Measurements from ENCODE around the gene POLR3C. TPM values are rescaled to one million over a fixed set of nuclear protein-coding genes. Genes with fewer than 3 reads are reported as not detected.

POLR3C gene
- total RNA-seq (2012; rRNA removed) (69.4 and 94.1 TPM in 2 replicates), polyA plus RNA-seq (2012; rRNA removed) (47.0 and 49.4 TPM in 2 replicates), Bru-seq, nascent RNA (percentile 89 among the genes with signal in this experiment), BruChase-seq, experiment 1, labeled RNA remaining after a 6-hour chase (percentile 87 among the genes with signal in this experiment), BruChase-seq, experiment 2, labeled RNA remaining after a 2-hour chase (percentile 85 among the genes with signal in this experiment)
- 22.2 and 44.4 TPM in 2 replicates for polyA plus RNA-seq (2012; cell fraction: cytosol; rRNA removed)
- 20.9 and 66.4 TPM in 2 replicates for polyA plus RNA-seq (2012; cell fraction: nucleus; rRNA removed; ENCODE audit: low replicate concordance)
- long read RNA-seq, transcript POLR3C-201 (15 exons, 1,851 nt) = major isoform, 47 of 70 reads
- long read RNA-seq, partial matches to known transcripts = 5 of 70 reads
- long read RNA-seq, other reads (novel, unspliced or antisense) = 18 of 70 reads

DNA sequence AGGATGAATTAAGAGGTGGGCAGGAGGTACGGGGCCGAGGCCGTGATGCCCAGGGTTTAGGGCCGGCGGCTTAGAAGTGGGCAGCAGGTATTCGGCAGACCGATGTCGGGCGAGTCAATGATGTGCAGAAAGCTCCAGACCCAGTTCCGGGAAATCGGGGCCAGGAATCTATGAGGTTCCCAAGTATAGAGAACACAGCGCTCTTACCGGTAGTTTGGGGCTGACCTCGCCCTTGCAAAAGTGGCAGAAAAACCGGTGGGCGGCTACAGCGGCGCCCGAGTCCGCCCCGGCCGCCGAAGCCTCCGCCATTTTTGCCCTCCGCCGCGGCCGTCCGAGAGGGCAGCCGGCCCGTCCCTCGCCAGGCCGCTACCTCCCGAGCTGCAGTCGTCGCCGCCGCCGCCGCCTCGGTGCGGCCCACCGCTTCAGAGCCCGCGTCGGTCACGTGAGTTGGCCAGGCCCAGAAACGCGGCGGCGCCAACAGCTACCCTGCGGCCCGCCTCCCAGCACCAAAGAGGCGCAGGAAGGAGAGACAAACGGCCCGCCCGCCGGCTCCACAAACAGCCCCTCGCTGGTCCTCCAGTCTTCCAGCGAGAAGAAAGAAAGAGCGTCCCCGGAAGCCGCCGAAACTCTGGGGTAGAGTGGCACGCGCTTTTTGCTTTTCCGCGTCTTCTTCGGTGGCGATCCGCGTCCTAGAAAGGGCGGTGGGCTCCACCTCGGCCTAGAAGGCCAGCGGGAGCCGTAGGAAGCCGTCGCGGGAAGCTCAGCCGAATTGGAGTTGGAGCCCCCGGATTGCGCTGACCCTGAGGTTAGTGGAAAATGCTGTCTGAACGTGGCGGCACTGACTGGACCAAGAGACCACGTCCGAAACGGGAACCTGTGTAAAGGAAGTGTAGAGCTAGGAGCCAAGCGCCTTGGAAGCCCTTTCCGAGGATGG lies at the start of gene POLR3C, which contains the start of gene RNF115:
POLR3C (plus strand) TSS at position 636 of the 934 bp plus-strand sequence. CDS start 1,577 bp downstream, outside the sequence.
RNF115 (minus strand) TSS at position 531 of the 934 bp plus-strand sequence; CDS start at position 309, 222 bp downstream.
- H2BK120ac ChIP-seq (ENCODE audit: low read depth, low read length) = peak within 1 kb of the TSS; percentile 88
- H3K9me1 ChIP-seq (ENCODE audit: insufficient read depth, low read length) = peaks cover 6% of the 10 kb centered on the region
- H3K4me1 ChIP-seq (ENCODE audit: control insufficient read depth, insufficient read depth, low read length) = 0 out of 2 replicates have a peak, but pooled peaks cover 2% of the 10 kb centered on the region
- peak within 1 kb of the TSS; percentile 91 for H3K9ac ChIP-seq (ENCODE audit: low read depth, low read length)
- peak within 1 kb of the TSS; percentile 3 for H3K18ac ChIP-seq (ENCODE audit: low read depth, low read length)
- H2AK5ac ChIP-seq (ENCODE audit: low read depth, low read length) = peak within 1 kb of the TSS; percentile 73
- H4K8ac ChIP-seq (ENCODE audit: low read depth in 2 of 2, low read length in 2 of 2) = peak within 1 kb of the TSS; percentile 76 to 94
- H3K27me3 ChIP-seq (ENCODE audit: control insufficient read depth, insufficient read depth, low read length) = no peaks in the 10 kb centered on the region
- dilution Hi-C loops (cut with HindIII; ENCODE audit: low sequenced_read_pairs, unreplicated experiment) = no loop called here
- peak; percentile 94 for ATAC-seq (ENCODE audit: low read depth)
- H4K20me1 ChIP-seq (ENCODE audit: insufficient read depth, low read length) = no peaks in the 10 kb centered on the region
- peak within 1 kb of the TSS; percentile 78 for H4K5ac ChIP-seq (ENCODE audit: low read depth, low read length)
- BruUV-seq (replicated peaks) = TSS peak; percentile 40
- intact Hi-C loops (cut with micrococcal nuclease) = loop anchor here (10.0 kb wide), 1 partner anchor 99 kb away; no protein-coding TSS in a partner anchor
- peak within 1 kb of the TSS; percentile 72; the same call in 1 of the 2 replicates for H2BK20ac ChIP-seq (ENCODE audit: low read depth, low read length)
- peak within 1 kb of the TSS; percentile 96 for H4K91ac ChIP-seq (ENCODE audit: insufficient read depth, low read depth, low read length)
- peak within 1 kb of the TSS; percentile 96 for H2AK9ac ChIP-seq (replicated peaks; ENCODE audit: low read depth, low read length, poor library complexity)
- peaks cover 2% of the 10 kb centered on the region; the same call in 1 of the 2 replicates for H3K9me3 ChIP-seq (ENCODE audit: control insufficient read depth, insufficient read depth, low read length)
- peak within 1 kb of the TSS; percentile 75 for H3K4me2 ChIP-seq (ENCODE audit: low read depth, low read length)
- peak within 1 kb of the TSS; percentile 98 for H2AFZ ChIP-seq (replicated peaks; ENCODE audit: low read length, poor library complexity)
- peak within 1 kb of the TSS; percentile 94 for H3K56ac ChIP-seq (ENCODE audit: extremely low read depth, insufficient read depth, low read length)
- H3K4me3 ChIP-seq (ENCODE audit: insufficient read depth, low read depth, low read length) = peak within 1 kb of the TSS; percentile 53
- in situ Hi-C loops (cut with MboI; ENCODE audit: low sequenced_read_pairs) = no loop called here
- 0% methylated on average over 29 of the region's 89 CpGs; no CpG with 5 or more reads in 1 of the 2 experiments for WGBS, 2 experiments (ENCODE audit: extremely low coverage in 2 of 2, insufficient read length in 1 of 2)
- peak within 1 kb of the TSS; percentile 98 for H3K23ac ChIP-seq (ENCODE audit: low read depth, low read length)
- peaks cover 29 to 46% of the 10 kb centered on the region in 2 experiments for H3K79me1 ChIP-seq (ENCODE audit: low read depth in 1 of 2, low read length in 2 of 2)
- ChIA-PET POLR2A (ENCODE audit: unreplicated experiment) (interaction anchor here (0.6 kb wide), 2 partner anchors 41 to 46 kb away, joined by 4 to 6 read pairs; no protein-coding TSS in a partner anchor), CTCF (interaction anchor here (0.6 to 0.9 kb wide), 2 partner anchors 67 to 103 kb away, joined by 3 read pairs; no protein-coding TSS in a partner anchor)
- DNase-seq = peak; percentile 90
- peak within 1 kb of the TSS; percentile 58; the same call in 1 of the 3 replicates for H2BK15ac ChIP-seq (ENCODE audit: low read depth, low read length)
- peak within 1 kb of the TSS; percentile 91 for H3K27ac ChIP-seq (ENCODE audit: insufficient read depth, low read length)
- peak within 1 kb of the TSS; percentile 90 for H2BK5ac ChIP-seq (ENCODE audit: low read depth, low read length, poor library complexity, severe bottlenecking)
- peaks cover 15% of the 10 kb centered on the region for H3K36me3 ChIP-seq (ENCODE audit: control insufficient read depth, insufficient read depth, low read length)
- peak within 1 kb of the TSS; percentile 96 for H3K14ac ChIP-seq (replicated peaks; ENCODE audit: low read depth, low read length)
- H3K4ac ChIP-seq (ENCODE audit: low read depth, low read length) = peak within 1 kb of the TSS; percentile 90
- TF ChIP-seq CHD1 (IDR thresholded peaks at IDR 0.05; ENCODE audit: low read depth, low read length) (no peak), CEBPB (IDR thresholded peaks at IDR 0.05; ENCODE audit: low read depth, low read length) (no peak), NFE2L2 (IDR thresholded peaks at IDR 0.05; ENCODE audit: low read depth, low read length) (no peak), FOS (IDR thresholded peaks at IDR 0.05; ENCODE audit: low read depth, low read length) (no peak), RCOR1 (IDR thresholded peaks at IDR 0.05; ENCODE audit: insufficient replicate concordance, low read length) (no peak), MAFK (IDR thresholded peaks at IDR 0.05; ENCODE audit: low read depth, low read length) (no peak), MXI1 (IDR thresholded peaks at IDR 0.05; ENCODE audit: borderline replicate concordance, low read depth, low read length) (peak; percentile 36; the same call in 1 of the 2 replicates)
- TF ChIP-seq, protein P1, sequence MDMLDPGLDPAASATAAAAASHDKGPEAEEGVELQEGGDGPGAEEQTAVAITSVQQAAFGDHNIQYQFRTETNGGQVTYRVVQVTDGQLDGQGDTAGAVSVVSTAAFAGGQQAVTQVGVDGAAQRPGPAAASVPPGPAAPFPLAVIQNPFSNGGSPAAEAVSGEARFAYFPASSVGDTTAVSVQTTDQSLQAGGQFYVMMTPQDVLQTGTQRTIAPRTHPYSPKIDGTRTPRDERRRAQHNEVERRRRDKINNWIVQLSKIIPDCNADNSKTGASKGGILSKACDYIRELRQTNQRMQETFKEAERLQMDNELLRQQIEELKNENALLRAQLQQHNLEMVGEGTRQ (IDR thresholded peaks at IDR 0.05; ENCODE audit: low read depth, low read length) = peak; percentile 86
- TF ChIP-seq, protein P2, sequence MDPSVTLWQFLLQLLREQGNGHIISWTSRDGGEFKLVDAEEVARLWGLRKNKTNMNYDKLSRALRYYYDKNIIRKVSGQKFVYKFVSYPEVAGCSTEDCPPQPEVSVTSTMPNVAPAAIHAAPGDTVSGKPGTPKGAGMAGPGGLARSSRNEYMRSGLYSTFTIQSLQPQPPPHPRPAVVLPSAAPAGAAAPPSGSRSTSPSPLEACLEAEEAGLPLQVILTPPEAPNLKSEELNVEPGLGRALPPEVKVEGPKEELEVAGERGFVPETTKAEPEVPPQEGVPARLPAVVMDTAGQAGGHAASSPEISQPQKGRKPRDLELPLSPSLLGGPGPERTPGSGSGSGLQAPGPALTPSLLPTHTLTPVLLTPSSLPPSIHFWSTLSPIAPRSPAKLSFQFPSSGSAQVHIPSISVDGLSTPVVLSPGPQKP (IDR thresholded peaks at IDR 0.05; ENCODE audit: borderline replicate concordance, low read depth, low read length) = no peak
- TF ChIP-seq, protein P3, sequence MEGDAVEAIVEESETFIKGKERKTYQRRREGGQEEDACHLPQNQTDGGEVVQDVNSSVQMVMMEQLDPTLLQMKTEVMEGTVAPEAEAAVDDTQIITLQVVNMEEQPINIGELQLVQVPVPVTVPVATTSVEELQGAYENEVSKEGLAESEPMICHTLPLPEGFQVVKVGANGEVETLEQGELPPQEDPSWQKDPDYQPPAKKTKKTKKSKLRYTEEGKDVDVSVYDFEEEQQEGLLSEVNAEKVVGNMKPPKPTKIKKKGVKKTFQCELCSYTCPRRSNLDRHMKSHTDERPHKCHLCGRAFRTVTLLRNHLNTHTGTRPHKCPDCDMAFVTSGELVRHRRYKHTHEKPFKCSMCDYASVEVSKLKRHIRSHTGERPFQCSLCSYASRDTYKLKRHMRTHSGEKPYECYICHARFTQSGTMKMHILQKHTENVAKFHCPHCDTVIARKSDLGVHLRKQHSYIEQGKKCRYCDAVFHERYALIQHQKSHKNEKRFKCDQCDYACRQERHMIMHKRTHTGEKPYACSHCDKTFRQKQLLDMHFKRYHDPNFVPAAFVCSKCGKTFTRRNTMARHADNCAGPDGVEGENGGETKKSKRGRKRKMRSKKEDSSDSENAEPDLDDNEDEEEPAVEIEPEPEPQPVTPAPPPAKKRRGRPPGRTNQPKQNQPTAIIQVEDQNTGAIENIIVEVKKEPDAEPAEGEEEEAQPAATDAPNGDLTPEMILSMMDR (conservative IDR thresholded peaks at IDR 0.05; ENCODE audit: low read depth, low read length) = no peak
